AG04450 (cell line): ENCODE data around the gene USH2A. TPM values are rescaled to one million over a fixed set of nuclear protein-coding genes. Genes with fewer than 3 reads are reported as not detected.

Experiments used
- CTCF ChIA-PET: fragments of 300-600, 350-600 bp; formaldehyde crosslinking; extraction: SDS; loops from one replicate; lab custom pipeline; 2022; ENCODE audit warnings: antibody characterized with exemption, inconsistent platforms; lab: Charles Lee
- POLR2A ChIA-PET: fragments of 350-600 bp; formaldehyde crosslinking; extraction: SDS; loops from one replicate; lab custom pipeline; 2021; ENCODE audit warnings: antibody characterized with exemption, inconsistent platforms; lab: Yijun Ruan, JAX
- DNase-seq: peaks from one replicate; pipeline ENCODE4 v3.0.0-alpha.2; 2011; ENCODE audit warnings: low read depth, low spot score
- H3K27ac ChIP-seq: one replicate; pipeline ENCODE4 v1.5.1; 2012; ENCODE audit warnings: low read depth, low read length, control low read depth
- H3K27me3 ChIP-seq: one replicate; pipeline ENCODE4 v1.6.0; 2012; ENCODE audit warnings: low read length; ENCODE audit not compliant: control insufficient read depth, insufficient read depth
- H3K4me3 ChIP-seq: 2 replicates; pipeline ENCODE4 v1.5.1; 2011; ENCODE audit warnings: mild to moderate bottlenecking, low read depth, low read length, control low read depth
- H3K9me3 ChIP-seq: 2 replicates; pipeline ENCODE4 v1.5.1; 2012; ENCODE audit warnings: low read length; ENCODE audit not compliant: control insufficient read depth, insufficient read depth
- polyA plus RNA-seq: library from polyadenylated mRNA; depleted of rRNA; stranded (reverse); fragments of >200 nt; gene quantifications from 2 replicates; pipeline ENCODE4 v1.2.3, GENCODE V29; 2011
- TF ChIP-seq, protein P1 (sequence below): IDR thresholded peaks from 2 replicates; pipeline ENCODE4 v1.5.1; 2011; ENCODE audit warnings: low read depth, low read length, control low read depth, inconsistent platforms

Gene USH2A
- polyA plus RNA-seq, 1 experiment, result 0.01 TPM

DNA sequence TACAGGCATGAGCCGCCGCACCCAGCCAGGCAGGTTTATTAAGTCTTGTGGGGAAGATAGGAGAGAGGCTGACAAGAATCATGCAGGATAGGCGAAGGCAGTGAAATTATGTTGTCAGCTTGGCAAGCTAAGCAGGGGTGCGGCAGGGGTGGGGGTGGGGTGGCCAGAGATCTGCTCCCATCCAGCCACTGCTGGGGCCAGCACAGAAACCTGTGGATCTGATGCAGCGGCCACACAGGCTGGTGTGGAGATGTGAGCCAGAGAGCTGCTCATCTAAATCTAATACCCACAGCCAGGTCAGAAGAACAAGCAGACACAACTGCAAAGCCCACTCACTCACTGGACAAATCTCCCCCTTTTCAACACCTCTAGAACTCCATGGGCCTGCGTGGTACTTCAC, 787.4 kb downstream of the USH2A start:
- ChIA-PET POLR2A (no interaction called here), CTCF (no interaction called here)
- Histone ChIP-seq H3K9me3 (no peaks in the 10 kb centered on the region), H3K27ac (no peak overlapping the region), H3K27me3 (no peaks in the 10 kb centered on the region), H3K4me3 (no peak overlapping the region)
- DNase-seq, result no peak
- TF ChIP-seq, protein P1, sequence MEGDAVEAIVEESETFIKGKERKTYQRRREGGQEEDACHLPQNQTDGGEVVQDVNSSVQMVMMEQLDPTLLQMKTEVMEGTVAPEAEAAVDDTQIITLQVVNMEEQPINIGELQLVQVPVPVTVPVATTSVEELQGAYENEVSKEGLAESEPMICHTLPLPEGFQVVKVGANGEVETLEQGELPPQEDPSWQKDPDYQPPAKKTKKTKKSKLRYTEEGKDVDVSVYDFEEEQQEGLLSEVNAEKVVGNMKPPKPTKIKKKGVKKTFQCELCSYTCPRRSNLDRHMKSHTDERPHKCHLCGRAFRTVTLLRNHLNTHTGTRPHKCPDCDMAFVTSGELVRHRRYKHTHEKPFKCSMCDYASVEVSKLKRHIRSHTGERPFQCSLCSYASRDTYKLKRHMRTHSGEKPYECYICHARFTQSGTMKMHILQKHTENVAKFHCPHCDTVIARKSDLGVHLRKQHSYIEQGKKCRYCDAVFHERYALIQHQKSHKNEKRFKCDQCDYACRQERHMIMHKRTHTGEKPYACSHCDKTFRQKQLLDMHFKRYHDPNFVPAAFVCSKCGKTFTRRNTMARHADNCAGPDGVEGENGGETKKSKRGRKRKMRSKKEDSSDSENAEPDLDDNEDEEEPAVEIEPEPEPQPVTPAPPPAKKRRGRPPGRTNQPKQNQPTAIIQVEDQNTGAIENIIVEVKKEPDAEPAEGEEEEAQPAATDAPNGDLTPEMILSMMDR, result no peak

DNA sequence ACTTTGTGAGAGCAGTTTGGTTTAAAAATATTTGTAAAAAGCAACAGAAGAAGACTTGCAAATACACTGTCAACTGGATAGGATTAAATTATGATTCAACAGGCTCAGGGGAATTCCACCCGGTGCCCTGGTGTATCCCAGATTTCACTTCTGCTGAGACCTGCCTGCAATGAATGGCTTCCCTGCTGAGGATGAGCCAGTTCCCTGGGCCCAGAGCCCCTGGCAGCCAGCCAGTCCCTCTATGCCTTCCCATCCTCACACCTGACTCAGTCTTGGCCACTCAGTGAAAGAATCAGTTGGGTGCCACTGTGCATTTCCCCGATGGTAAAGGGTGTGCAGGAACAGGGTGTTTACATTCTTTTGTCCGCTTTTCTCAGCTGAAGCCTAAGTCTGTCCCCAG, 791.8 kb downstream of the USH2A start:
- TF ChIP-seq, protein P1, result no peak
- Histone ChIP-seq H3K27ac (no peak overlapping the region), H3K27me3 (no peaks in the 10 kb centered on the region), H3K4me3 (no peak overlapping the region), H3K9me3 (no peaks in the 10 kb centered on the region)
- POLR2A ChIA-PET, result no interaction called here
- no peak for DNase-seq
- CTCF ChIA-PET, result no interaction called here

DNA sequence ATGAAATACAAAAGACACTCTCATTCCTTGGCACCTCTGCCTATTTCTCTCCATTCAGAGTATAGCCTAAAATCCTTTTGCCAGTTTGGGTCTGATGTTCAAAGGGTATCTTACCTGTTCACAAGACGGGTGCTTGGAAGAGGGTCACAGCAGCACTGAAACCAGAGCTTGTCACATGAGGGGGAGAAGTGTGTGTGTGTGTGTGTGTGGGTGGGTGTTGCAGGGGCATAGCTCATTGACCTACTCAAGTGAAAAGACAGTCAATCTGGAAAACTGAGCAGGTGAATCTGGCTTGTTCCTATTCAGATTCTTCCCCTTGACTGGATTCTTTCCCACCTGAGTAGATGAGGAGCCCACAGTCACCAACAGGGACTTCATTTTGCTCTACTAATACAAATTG, 792.2 kb downstream of the USH2A start:
- ChIA-PET POLR2A (no interaction called here), CTCF (no interaction called here)
- no peaks in the 10 kb centered on the region for H3K27me3 ChIP-seq
- no peaks in the 10 kb centered on the region for H3K9me3 ChIP-seq
- DNase-seq, result no peak
- no peak overlapping the region for H3K27ac ChIP-seq
- no peak overlapping the region for H3K4me3 ChIP-seq
- TF ChIP-seq, protein P1, result no peak

DNA sequence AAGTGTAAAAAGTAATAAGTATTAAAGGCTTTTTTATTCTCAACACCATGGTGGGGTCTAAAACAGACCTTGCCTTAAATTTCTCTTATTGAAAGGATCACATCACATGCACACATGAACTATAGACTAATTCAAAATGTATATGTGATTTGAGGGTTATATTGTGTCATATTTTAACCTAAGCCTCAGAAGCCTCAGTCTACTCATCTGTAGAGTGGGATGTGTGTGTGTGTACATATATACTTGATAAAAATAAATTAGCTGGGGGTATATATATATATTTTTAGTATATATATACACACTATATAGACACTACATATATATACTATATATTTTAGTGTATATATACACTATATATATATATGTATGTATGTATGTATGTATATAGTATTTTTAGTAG, 797.3 kb downstream of the USH2A start:
- TF ChIP-seq, protein P1, result no peak
- Histone ChIP-seq H3K9me3 (no peaks in the 10 kb centered on the region), H3K4me3 (no peak overlapping the region), H3K27ac (no peak overlapping the region), H3K27me3 (no peaks in the 10 kb centered on the region)
- DNase-seq, result no peak
- POLR2A ChIA-PET, result no interaction called here
- CTCF ChIA-PET, result no interaction called here

DNA sequence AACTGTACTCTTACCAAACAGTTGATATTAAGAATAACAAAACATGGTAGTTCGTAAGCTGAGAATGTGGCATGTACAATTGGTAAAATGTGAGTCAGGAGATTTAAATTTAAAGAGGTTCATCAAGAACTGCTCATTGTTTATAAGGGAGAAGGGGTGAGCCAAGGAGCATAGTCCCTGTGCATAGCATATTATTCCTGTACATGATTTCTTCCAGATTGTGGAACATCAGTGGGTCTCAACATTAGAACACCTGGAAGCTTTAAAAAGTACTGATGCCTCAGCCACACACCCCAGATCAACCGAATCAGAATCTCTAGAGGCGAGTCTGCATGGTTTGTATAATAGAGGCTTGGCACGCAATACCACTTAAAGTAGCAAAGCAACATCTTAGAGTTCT, 800.1 kb downstream of the USH2A start:
- POLR2A ChIA-PET, result no interaction called here
- Histone ChIP-seq H3K27ac (no peak overlapping the region), H3K9me3 (no peaks in the 10 kb centered on the region), H3K27me3 (no peaks in the 10 kb centered on the region), H3K4me3 (no peak overlapping the region)
- DNase-seq, result no peak
- CTCF ChIA-PET, result interaction anchor here (2.1 kb wide), 1 partner anchor 17 kb away, joined by 8 read pairs; no protein-coding TSS in a partner anchor
- TF ChIP-seq, protein P1, result no peak
